PC-3 (cell line): ENCODE data around the gene QRSL1.

Experiments used
- EZH2phosphoT487 ChIP-seq: fragments of 300-600 bp; sonication (generic); IDR thresholded peaks from 2 replicates; pipeline ENCODE4 v1.6.1; 2018; ENCODE audit warnings: mild to moderate bottlenecking, antibody characterized with exemption, low read length, borderline replicate concordance
- TF ChIP-seq, protein P1 (sequence below): fragments of 300-600 bp; sonication (generic); conservative IDR thresholded peaks from 2 replicates; pipeline ENCODE4 v1.5.1; 2017; ENCODE audit warnings: antibody characterized with exemption, low read depth, mild to moderate bottlenecking, low read length

DNA sequence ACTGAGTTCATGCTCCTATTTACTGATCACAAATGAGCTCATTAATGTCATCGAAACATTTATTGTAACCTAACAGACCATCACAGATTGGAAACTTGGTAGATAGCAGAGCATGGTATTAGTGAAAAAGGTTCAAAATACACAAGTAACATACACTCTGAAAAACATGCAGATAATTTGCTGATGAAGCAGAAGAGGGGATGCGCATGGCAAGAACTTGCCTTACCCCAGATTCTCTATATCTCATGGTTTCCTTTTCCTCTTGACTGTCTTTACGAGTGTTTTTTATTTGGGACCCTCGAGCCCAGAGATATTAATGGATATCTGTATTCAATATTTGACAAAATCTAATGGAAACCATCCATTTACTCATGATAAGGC, 37.6 kb downstream of the QRSL1 start:
- TF ChIP-seq, protein P1, sequence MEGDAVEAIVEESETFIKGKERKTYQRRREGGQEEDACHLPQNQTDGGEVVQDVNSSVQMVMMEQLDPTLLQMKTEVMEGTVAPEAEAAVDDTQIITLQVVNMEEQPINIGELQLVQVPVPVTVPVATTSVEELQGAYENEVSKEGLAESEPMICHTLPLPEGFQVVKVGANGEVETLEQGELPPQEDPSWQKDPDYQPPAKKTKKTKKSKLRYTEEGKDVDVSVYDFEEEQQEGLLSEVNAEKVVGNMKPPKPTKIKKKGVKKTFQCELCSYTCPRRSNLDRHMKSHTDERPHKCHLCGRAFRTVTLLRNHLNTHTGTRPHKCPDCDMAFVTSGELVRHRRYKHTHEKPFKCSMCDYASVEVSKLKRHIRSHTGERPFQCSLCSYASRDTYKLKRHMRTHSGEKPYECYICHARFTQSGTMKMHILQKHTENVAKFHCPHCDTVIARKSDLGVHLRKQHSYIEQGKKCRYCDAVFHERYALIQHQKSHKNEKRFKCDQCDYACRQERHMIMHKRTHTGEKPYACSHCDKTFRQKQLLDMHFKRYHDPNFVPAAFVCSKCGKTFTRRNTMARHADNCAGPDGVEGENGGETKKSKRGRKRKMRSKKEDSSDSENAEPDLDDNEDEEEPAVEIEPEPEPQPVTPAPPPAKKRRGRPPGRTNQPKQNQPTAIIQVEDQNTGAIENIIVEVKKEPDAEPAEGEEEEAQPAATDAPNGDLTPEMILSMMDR, result no peak
- TF ChIP-seq EZH2phosphoT487, result no peak
